ENCODE measurements around the gene TTC9B. TPM values are rescaled to one million over a fixed set of nuclear protein-coding genes. Genes with fewer than 3 reads are reported as not detected.

The TTC9B gene
- total RNA-seq = not detected

GRCh38 chr19:40217934-40218890 lies at the start of gene TTC9B:
Gene TTC9B (minus strand): TSS chr19:40218384. CDS start chr19:40218381, 3 bp downstream.
- no peak for ATAC-seq

DNA sequence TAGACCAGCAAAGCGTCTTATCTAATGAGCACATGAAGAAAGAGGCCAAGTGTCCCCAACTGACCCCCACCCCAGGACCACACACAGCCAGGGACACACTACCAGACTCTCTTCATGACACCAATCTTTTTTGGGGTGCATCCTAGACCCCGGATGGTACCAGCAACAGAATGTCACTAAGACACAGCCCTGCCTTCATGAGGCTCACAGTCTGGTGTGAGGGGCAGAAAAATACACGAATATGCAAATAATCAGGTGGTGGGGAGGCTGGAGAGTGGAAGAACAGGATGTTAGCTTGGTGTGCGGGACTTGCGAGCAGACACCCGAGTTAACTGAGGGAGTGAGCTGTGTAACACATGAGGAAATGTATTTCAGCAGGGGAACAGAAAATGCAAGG lies 49.4 kb upstream of the TTC9B start:
- ATAC-seq (no peak), DNase-seq (ENCODE audit: low spot score) (no peak)

More at GRCh38 chr19:40217934-40218890, at the start of gene TTC9B:
- no peak for DNase-seq (ENCODE audit: low spot score)

DNA sequence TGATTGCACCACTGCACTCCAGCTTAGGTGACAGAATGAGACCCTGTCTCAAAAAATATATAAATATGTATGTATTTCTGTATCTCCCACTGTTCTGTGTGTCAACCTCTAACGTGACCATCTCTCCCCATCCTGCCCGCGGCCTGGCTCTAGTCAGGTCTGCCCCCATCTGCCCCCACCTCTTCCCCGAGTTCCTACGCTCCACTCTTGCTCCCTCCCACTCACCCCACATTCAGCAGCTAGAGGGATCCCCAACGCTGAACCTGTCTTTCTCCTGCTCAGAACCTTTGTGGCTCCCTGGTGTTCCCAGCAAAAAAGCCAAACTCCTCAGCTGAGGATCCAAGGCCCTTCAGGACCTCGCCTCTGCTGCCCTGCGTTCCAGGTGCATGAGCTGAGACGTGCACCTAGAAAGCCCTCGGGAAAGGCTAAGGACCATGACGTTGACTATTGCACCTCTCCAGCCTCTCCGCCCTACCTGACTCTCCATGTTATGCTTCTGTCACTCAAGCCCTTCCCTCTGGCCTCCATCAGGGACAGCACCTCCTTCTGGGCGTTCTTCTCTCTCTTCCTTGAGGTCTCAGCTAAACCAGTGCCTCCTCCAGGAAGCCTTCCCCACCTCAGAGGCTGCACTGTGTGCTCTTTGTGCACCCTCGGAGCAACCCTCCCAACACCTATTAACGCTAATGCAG lies 48.9 kb upstream of the TTC9B start:
- DNase-seq (ENCODE audit: low spot score) (no peak), ATAC-seq (no peak)

DNA sequence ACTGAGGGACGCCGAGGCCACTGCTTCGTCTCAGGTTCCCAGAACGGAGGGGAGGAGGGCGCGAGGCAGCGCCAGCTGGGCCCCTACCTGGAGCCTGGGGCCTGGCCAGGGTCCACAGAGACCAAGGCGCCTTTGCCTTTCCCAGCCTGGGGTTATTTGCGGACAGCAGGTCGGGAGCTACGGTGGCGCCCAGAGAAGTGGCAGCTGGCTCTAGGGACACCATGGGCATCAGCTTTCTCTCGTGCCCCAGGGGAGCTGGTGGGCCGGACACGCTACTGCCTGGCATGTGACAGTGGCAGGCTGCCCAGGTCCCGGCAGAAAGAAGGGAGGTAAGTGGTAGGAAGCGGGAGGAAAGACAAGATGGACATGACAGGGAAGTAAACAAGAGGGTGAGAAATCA lies 47.9 kb upstream of the TTC9B start:
- DNase-seq (ENCODE audit: low spot score) (no peak), ATAC-seq (no peak)

GRCh38 chr19:40265763-40266099 lies 47.5 kb upstream of the TTC9B start:
- no peak for DNase-seq (ENCODE audit: low spot score)
- ATAC-seq = no peak

DNA sequence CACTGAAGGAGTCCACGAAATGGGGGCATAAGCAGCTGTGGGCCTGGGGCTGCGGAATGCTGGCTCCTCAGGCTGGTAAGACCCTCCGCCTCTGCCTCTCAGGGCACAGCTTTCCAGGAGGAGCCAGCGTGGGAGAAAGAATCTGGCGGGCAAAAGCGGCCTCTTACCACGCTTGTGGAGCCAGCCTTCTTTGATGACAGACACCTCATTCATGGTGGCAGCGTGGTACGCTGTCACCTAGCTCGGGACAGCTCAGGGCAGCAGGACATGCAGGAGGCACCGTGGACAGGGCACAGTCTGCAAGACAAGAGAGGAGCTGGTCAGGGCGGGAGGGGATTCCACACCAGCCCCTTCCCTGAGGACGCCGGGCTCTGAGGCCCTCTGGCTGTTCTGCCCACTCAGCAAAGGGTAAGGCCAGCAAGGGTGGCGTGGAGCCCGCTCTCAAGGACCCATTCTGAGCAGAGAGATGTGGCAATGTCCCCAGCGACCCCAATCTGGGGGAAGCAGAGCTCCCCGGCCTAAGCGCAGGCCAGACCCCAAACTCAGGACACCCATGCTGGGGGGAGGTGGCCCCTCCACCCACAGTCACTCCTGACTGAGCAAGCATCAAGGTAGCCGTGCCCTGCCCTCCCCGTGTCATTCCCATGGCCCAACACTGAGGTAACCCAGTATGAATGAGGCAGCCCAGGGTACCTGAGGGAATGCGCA lies 47.0 kb upstream of the TTC9B start:
- ATAC-seq = no peak
- no peak for DNase-seq (ENCODE audit: low spot score)

- ATAC-seq = no peak
- DNase-seq (ENCODE audit: low spot score) = no peak
Observed at GRCh38 chr19:40264314-40265054, 46.3 kb upstream of the TTC9B start.

- ATAC-seq = no peak
- no peak for DNase-seq (ENCODE audit: low spot score)
Observed at GRCh38 chr19:40263440-40264313, 45.5 kb upstream of the TTC9B start.

GRCh38 chr19:40262422-40262821 lies 44.2 kb upstream of the TTC9B start:
- ATAC-seq = no peak
- no peak for DNase-seq (ENCODE audit: low spot score)

DNA sequence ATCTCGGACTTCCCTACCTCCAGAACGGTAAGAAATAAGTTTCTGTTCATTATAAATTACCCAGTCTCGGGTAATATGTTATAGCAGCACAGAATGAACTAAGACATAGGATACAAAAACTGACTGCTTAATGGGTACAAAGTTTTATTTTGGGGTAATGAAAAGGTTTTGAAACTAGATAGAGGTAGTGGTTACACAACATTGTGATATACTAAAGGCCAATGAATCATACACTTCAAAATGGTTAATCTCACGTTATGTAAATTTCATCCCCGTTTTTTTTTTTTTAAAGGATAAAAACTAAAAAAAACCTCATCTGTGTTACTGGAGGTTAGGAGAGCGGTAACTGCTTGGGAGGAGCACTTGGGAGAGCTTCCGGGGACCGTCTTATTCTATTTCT lies 43.4 kb upstream of the TTC9B start:
- ATAC-seq = no peak

DNA sequence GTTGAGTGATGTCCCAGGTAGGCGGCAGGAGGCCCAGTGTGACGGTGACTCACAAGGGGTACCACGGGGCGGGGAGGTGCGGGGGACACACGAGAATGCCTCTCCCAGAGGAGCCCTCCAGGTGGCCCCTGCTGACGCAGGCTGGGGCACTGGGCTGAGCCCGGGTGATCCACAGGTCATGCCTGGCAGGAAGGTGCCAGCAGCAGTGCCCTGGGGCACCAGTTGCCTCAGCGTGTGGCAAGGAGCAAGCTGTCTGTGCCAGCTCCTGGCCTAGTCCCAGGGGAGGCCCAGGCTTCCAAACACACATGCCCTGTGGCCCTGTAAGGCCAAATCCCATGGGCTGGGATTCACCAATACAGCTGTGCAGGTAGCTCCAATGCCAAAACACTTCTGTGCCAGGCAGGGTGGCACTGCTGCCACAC lies 38.9 kb upstream of the TTC9B start:
- peak; percentile 90 for ATAC-seq
- DNase-seq (ENCODE audit: low spot score) = peak; percentile 98

More for the DNA sequence above, 43.4 kb upstream of the TTC9B start:
- DNase-seq (ENCODE audit: low spot score) = no peak

- DNase-seq (ENCODE audit: low spot score) (no peak), ATAC-seq (no peak)
Observed at GRCh38 chr19:40256512-40256911, 38.3 kb upstream of the TTC9B start.

GRCh38 chr19:40255619-40256166 lies 37.5 kb upstream of the TTC9B start:
- DNase-seq (ENCODE audit: low spot score) = no peak
- peak; percentile 3 for ATAC-seq

GRCh38 chr19:40254714-40255418 lies 36.7 kb upstream of the TTC9B start:
- no peak for DNase-seq (ENCODE audit: low spot score)
- ATAC-seq = peak; percentile 16

DNA sequence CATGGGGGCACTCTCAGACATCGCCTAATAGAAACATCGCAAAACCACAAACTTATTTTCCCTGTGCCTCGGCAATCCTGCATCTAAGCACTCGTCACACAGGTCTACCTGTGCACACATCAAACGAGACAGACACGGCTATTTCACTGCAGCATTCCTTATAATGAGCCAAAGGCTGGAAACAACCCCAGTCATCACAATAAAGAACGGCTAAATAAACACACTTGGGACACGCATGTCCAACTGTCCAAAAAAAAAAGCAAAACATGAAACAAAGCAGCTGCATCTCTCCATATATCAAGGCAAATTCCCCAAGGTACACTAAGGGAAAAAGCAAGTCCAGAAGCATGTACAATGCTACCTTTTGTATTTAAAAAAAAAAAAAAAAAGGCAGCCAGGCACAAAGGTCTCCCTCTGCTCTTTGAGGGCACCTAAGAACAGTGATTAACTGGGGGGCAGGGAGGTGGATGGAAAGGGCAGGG lies 35.5 kb upstream of the TTC9B start:
- DNase-seq (ENCODE audit: low spot score) = no peak
- no peak for ATAC-seq

DNA sequence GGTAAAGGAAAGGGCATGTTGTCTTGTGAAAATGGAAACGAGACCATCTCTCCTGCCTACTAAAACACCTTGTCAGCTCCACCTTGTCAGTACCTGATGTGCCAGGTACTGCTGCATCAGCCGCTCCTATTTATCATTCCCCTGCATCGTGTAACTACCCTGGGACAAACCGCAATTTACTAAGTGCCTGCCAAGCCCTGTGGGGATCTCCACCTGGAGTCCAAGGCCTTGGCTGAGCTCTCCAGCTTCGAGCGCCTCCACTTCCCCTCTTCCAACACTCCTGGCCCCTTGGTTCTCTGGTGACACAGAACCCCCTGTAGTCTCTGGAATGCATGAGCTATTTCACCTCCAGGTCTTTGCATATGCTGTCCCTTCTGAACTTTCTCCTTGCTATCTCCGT lies 34.2 kb upstream of the TTC9B start:
- ATAC-seq = no peak
- DNase-seq (ENCODE audit: low spot score) = no peak

- no peak for ATAC-seq
- no peak for DNase-seq (ENCODE audit: low spot score)
Observed at GRCh38 chr19:40251991-40252390, 33.8 kb upstream of the TTC9B start.

DNA sequence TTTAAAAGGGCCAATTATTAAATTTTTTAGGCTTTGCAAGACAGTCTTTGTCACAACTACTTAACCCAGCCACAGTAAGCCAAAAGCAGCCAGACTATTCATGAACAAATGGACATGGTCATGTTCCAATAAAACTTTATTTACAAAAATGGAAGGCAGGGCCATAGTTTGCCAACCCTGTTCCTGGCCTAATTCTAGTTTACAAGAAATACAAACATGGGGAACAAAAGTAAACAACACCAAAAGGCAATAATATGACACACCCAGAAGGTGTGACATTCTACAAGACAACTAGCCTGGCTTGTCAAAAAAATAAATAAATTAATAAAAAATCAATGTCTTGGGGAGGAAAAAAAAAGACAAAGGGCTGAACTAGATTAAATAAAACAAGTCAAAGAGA lies 33.1 kb upstream of the TTC9B start:
- ATAC-seq = no peak
- no peak for DNase-seq (ENCODE audit: low spot score)

DNA sequence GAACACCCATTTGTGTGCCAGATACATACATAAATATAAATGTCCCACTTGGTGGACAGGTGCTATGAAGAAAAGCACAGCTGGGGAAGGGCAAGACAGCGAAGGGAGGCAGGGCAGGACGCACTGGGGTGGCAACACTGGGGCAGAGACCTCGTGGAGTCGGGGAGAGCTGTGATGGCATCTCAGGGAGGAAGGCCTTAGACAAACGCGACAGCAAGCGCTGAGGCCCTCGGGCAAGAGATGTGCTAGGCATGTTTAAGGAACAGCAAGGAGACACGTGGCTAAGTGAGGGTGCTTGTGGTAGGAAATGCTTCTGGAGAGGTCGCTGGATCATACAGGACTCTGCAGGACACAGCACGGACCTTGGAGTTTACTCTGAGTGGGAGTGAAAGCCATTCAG lies 31.6 kb upstream of the TTC9B start:
- ATAC-seq (no peak), DNase-seq (ENCODE audit: low spot score) (no peak)

Data from left lobe of liver (tissue), 2 donors.